Endometrium (tissue), 2 donors: ENCODE data around the gene TKTL1.
"Not testable (repeated sequence)": the region's sequence is repeated elsewhere in the genome, so short reads cannot be mapped to it uniquely, and the experiment has no call there.

Experiments
- FAIRE-seq: peaks from 2 replicates; lab custom pipeline; 2012; peaks lifted over from hg19 to GRCh38; lab: Jason Lieb, UNC
- donor health status: control.
- donor health status: control.

TKTL1 gene

DNA sequence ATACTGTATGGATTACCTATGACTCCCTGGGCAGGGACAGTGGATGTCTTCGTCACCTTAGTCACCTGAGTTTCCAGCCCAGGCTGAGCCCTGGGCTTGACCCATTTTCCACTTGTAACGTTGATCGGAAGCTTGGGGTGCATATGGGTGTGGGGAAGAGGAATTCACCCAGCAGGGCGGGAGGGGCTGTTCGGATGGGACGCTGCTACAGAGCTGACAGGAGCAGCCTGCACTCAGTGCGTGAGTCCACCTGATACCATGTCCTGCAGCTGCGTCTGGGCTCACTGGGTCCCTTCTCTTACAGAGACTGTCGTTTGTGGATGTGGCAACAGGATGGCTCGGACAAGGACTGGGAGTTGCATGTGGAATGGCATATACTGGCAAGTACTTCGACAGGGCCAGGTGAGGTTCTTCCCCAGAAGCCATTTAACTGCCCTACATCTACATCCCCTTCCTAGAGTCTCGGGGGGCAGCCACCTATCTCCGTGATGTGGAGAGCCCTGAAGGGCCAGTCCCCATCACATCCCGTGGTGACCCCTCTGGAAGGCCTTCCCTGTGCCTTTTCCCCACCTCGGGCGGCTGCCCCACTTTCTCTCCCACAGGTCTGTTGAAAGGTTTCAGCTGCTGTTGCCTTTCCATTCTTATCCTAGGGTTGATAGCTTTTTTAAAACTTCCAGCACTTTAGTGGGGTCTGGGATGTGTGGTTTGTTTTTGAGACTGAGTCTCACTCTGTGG, 13.6 kb downstream of the TKTL1 start:
- FAIRE-seq, result no peak

GRCh38 chrX:154310616-154311536, 15.3 kb downstream of the TKTL1 start:
- FAIRE-seq, result no peak

DNA sequence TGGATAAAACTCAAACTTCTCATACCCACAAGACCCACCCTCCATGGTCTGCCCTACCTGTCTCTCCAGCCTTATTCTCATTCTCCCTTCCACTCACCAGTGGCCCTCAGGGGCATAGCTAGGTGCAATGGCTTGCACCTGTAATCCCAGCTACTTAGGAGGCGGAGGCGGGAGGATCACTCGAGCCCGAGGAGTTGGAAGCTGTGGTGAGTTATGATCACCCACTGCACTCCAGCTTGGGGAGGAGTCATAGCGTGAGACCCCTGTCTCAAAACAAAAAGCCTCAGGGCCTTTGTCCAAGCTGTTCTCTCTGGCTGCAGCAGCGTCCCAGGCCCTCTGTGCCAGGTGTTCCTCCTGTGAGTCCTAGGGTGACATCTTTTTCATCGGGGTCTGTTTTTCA, 16.5 kb downstream of the TKTL1 start:
- no peak for FAIRE-seq

GRCh38 chrX:154313147-154313546, 17.6 kb downstream of the TKTL1 start:
- no peak for FAIRE-seq

- FAIRE-seq, result no peak
Measured at GRCh38 chrX:154315416-154315815, 19.8 kb downstream of the TKTL1 start.

GRCh38 chrX:154317391-154317995, 21.9 kb downstream of the TKTL1 start:
- no peak for FAIRE-seq

DNA sequence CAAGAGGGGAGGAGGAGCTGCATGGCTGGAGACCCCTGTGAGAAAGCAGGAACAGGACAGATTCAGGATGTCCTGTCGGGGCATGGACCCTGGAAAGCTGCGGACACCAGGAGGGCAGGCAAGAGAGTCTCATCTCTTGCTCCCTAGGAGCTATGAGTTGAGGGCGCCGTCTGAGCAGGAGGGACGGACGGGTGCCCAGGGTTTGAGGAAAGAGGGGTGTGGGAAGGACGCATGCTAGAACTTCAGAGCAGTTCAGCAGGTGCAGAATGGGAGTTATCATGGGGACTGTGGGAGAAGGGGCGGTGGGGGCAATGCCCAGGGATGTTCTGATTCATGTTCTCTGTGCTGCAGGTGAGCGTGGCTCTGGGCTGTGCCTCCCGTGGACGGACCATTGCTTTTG, 24.8 kb downstream of the TKTL1 start:
- no peak for FAIRE-seq

GRCh38 chrX:154321152-154321551, 25.6 kb downstream of the TKTL1 start:
- FAIRE-seq, result no peak

DNA sequence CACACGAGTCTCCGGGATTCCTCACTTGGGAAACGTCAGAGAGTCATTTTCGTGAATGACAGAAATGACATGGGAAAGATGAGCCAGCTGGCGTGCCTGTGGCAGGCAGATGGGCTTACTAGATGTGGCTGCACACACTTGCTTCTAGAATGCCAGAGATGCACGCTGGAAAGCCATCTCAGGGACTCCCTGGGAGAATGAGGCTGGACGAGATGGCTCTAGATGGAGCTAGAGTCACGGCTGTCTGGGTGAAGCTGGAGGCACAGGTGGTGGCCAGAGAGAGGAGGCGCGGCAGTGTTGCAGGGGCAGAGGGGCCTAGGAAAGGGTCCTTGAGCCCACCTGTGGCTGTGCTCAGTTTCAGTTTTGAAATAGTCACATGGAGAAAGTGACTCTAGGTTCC, 26.0 kb downstream of the TKTL1 start:
- FAIRE-seq, result no peak

GRCh38 chrX:154322890-154323289, 27.3 kb downstream of the TKTL1 start:
- FAIRE-seq, result no peak

DNA sequence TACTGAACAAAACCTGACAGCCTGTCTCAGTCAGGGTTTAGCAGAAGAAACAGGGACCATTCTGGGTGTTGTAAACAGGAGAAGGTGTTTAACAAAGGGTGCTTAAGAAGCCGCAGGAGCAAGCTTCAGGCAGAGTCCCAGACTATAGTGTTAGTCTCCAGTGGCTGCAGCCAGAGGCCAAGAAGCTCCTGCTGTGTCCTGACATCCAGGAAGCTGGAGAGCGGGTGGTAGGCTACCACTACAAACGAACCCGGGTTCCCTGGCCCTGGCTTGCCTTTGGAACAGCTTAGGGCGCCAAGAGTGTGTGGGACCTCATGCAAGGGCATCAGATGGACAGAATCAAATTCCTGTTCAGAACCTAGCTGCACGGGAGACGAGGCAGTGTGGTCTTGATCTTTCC, 27.9 kb downstream of the TKTL1 start:
- FAIRE-seq, result no peak

GRCh38 chrX:154325541-154325940, 29.9 kb downstream of the TKTL1 start:
- FAIRE-seq, result no peak

GRCh38 chrX:154327038-154327820, 31.6 kb downstream of the TKTL1 start:
- FAIRE-seq, result no peak

- no peak for FAIRE-seq
Measured at GRCh38 chrX:154328646-154329045, 33.1 kb downstream of the TKTL1 start.

DNA sequence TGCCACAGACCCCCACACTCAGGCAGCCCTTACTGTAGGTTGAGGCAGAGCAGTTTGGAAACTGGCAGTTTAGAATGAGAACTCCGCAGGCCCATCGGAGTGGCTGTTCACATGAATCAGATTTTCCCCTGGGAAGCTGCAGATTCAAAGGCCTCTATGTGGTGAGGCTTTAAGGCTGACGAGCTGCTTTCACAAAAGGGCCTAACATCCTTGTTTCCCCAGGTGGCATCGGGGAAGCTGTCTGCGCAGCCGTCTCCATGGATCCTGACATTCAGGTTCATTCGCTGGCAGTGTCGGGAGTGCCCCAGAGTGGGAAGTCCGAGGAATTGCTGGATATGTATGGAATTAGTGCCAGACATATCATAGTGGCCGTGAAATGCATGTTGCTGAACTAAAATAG, 33.7 kb downstream of the TKTL1 start:
- no peak for FAIRE-seq

GRCh38 chrX:154332561-154332960, 37.0 kb downstream of the TKTL1 start:
- no peak for FAIRE-seq

- no peak for FAIRE-seq
Measured at GRCh38 chrX:154333116-154333515, 37.5 kb downstream of the TKTL1 start.

GRCh38 chrX:154333837-154334271, 38.3 kb downstream of the TKTL1 start:
- FAIRE-seq, result no peak

DNA sequence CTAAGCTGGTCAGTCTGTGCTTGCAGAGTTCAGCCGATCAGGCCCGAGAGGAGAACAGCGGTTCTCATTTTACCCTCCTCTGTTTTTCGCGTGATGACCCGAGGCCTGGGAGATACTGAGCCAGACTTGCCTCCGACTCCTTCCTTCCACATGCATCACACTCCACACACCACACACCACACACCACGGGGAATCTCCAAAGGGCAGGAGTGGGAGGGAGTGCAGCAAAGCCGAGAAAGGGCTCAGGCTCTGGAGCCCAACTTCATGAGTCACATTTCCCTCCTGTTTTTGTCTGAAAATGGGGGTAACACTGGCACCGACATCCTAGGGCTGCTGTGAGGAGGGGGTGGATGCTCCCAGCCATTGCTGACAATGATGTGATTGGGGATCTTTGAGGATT, 38.9 kb downstream of the TKTL1 start:
- no peak for FAIRE-seq

DNA sequence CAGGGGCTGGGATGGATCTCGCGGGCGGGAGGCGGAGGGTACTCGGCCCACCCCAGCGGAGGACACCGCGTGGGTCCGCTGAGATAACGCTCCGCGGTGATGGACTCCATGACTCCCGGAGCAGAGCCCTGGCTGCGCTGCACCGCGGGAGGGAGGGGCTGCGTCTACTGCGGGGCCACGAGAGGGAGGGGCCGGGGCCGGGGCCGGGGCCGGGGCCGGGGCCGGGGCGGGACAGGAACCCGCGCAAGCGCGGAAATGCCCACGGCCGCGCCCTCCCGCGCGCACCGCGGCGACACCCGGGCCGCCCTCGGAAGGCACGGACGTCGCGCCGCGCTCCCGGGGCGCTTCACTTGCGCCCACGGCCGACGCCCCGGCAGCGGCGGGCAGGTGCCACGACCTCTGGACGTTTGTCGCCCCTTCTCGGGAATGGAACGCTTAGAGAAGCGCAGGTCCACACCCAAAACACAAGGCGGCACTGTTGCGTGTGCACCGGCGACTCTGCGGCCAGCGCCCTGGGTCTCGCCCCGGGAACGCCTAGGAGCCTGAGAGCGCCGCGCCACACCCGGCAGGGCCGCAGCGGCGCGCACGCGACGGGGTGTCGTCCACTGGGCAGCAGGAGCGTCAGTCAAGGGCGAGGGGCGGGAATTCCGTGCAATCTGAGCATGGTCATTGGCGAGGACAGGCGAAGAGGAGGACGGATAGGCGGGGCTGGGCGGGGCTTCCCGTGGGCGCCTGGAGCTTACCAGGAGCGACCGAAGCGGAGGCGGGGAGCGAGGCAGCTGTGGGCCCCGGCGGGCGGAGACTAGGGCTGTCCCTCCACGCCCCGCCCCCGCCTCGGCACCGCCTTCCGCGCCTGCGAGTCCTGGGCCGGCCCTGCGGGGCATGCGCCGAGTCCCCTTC, 46.1 kb downstream of the TKTL1 start:
- not testable (repeated sequence) for FAIRE-seq

DNA sequence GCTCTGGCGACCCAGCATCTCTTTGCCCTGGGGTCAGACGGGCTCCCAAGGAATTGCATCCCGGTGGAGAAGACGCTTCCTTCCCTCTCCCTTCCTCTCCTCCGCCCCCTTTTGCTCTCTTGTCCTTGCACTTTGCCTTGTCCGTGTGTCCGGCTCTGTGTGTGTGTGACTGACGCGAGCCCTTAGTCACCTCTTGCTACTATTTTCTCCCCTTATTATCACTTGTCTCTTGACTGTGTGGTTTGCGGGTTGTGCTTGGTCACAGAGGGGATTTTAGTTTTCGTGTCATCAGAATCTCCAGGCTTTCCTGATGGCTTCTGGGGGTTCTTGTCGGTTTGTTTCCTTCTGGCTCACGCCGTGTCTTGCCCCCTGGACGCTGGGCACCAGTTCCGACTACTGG, 47.5 kb downstream of the TKTL1 start:
- FAIRE-seq, result not testable (repeated sequence)
